Prostate gland (tissue), 2 donors: Measurements from ENCODE around the gene CCSER1.

Experiments used
- CTCF ChIP-seq, 4 experiments: fragments of 200-600 bp in 2 of 4; fragments of 450-650 bp in 2 of 4; sonication (generic) in 2 of 4; IDR thresholded peaks; 1 replicate in 3 of 4; 2 replicates in 1 of 4; pipeline ENCODE4 v1.5.1; 2016 to 2019; ENCODE audit warnings: antibody characterized with exemption in 4 of 4, mild to moderate bottlenecking in 2 of 4, moderate library complexity in 2 of 4
- POLR2A ChIP-seq: fragments of 450-650 bp; IDR thresholded peaks from one replicate; pipeline ENCODE4 v1.6.1; 2016; ENCODE audit warnings: antibody characterized with exemption, mild to moderate bottlenecking
- POLR2AphosphoS5 ChIP-seq: sonication (generic); formaldehyde crosslinking; IDR thresholded peaks from one replicate; pipeline ENCODE4 v1.6.1; 2017; ENCODE audit warnings: antibody characterized with exemption

GRCh38 chr4:91527056-91527455, 1399.9 kb downstream of the CCSER1 start:
- TF ChIP-seq CTCF (IDR thresholded peaks at IDR 0.05) = no peak
- TF ChIP-seq POLR2A = no peak
- no peak for TF ChIP-seq POLR2AphosphoS5
